SU-DHL-6 (cell line): ENCODE results near the gene EGFL6.

Experiments
- H2AFZ ChIP-seq: fragments of 200-600 bp; sonication (generic); 2 replicates; pipeline ENCODE4 v1.6.1; 2014; ENCODE audit warnings: low read depth, mild to moderate bottlenecking, moderate library complexity, mixed read lengths, antibody characterized with exemption, low read length; ENCODE audit not compliant: severe bottlenecking
- H3F3A ChIP-seq: fragments of 200-600 bp; shearing (Covaris generic); 2 replicates; pipeline ENCODE4 v1.6.0; 2016; ENCODE audit warnings: antibody characterized with exemption, mild to moderate bottlenecking; ENCODE audit not compliant: insufficient read depth
- H3K27ac ChIP-seq: fragments of 200-600 bp; sonication (generic); 2 replicates; pipeline ENCODE4 v1.5.1; 2016; ENCODE audit warnings: low read depth, mild to moderate bottlenecking, low read length, moderate library complexity, mixed read lengths
- H3K27me3 ChIP-seq: fragments of 200-600 bp; sonication (generic), shearing (Covaris generic); 2 replicates; pipeline ENCODE4 v1.6.0; 2014; ENCODE audit warnings: mild to moderate bottlenecking, low read length
- H3K36me3 ChIP-seq: fragments of 200-600 bp; sonication (generic); 2 replicates; pipeline ENCODE4 v1.6.1; 2014; ENCODE audit warnings: mild to moderate bottlenecking, low read length, mixed read lengths
- H3K4me2 ChIP-seq: fragments of 300-600, 200-600 bp; shearing (Covaris generic), sonication (generic); 2 replicates; pipeline ENCODE4 v1.6.0; 2014; ENCODE audit warnings: low read length, low read depth, mild to moderate bottlenecking; ENCODE audit not compliant: poor library complexity, severe bottlenecking
- H3K4me3 ChIP-seq: fragments of 200-600 bp; sonication (generic); 2 replicates; pipeline ENCODE4 v1.5.1; 2014; ENCODE audit warnings: antibody characterized with exemption, low read length, mild to moderate bottlenecking, mixed read lengths; ENCODE audit not compliant: insufficient read depth, poor library complexity, severe bottlenecking
- H3K79me2 ChIP-seq: fragments of 200-600 bp; sonication (generic); 2 replicates; pipeline ENCODE4 v1.6.1; 2014; ENCODE audit warnings: mild to moderate bottlenecking, low read length, moderate library complexity; ENCODE audit not compliant: insufficient read depth
- H3K9ac ChIP-seq: fragments of 200-600 bp; sonication (generic); 2 replicates; pipeline ENCODE4 v1.7.0; 2014; ENCODE audit warnings: mild to moderate bottlenecking, low read length
- H3K9me2 ChIP-seq: fragments of 200-600 bp; sonication (generic); replicated peaks from 2 replicates; pipeline ENCODE4 v1.6.1; 2014; ENCODE audit warnings: low read length; ENCODE audit not compliant: insufficient read depth
- H3K9me3 ChIP-seq: fragments of 200-600 bp; sonication (generic); 2 replicates; pipeline ENCODE4 v1.6.1; 2014; ENCODE audit warnings: low read length, mixed read lengths; ENCODE audit not compliant: insufficient read depth
- H4K20me1 ChIP-seq: fragments of 200-600 bp; sonication (generic); 2 replicates; pipeline ENCODE4 v1.6.1; 2014; ENCODE audit warnings: low read depth, mild to moderate bottlenecking, antibody characterized with exemption, low read length, moderate library complexity, mixed read lengths
- EZH2phosphoT487 ChIP-seq: fragments of 200-600 bp; sonication (generic), shearing (Covaris generic); conservative IDR thresholded peaks from 2 replicates; pipeline ENCODE4 v1.6.1; 2018; ENCODE audit warnings: mild to moderate bottlenecking, antibody characterized with exemption, low read length, moderate library complexity, mixed read lengths
- TF ChIP-seq, protein P1 (sequence below): fragments of 200-600 bp; sonication (generic); IDR thresholded peaks from one replicate; pipeline ENCODE4 v1.5.1; 2017; ENCODE audit warnings: antibody characterized with exemption, mild to moderate bottlenecking, low read length, moderate library complexity; ENCODE audit not compliant: insufficient read depth, poor library complexity, severe bottlenecking

The EGFL6 gene

DNA sequence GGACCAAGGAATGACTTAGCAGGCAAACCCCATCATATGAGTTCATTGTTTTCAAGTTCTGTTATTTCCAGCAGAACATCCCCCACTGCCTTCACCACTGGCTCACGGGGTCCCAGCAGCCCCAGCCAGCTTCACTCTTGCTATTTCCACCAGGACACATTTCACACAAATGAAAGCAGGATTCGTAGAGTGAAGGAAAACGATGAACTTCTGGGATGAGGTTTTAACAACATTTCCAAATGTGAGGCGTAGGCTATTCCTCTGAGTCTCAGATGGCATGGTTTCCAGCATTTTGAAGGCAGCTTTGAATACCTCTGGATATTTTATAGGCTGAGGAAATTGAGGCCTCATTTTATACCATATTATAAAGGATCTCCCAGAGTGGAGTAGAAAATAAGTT lies 32.9 kb upstream of the EGFL6 start:
- no peaks in the 10 kb centered on the region for H3K79me2 ChIP-seq
- H3K27ac ChIP-seq, result no peak overlapping the region
- H3K4me2 ChIP-seq, result no peak overlapping the region
- H3K9ac ChIP-seq, result no peak overlapping the region
- H4K20me1 ChIP-seq, result no peaks in the 10 kb centered on the region
- no peaks in the 10 kb centered on the region for H3K9me2 ChIP-seq
- H3K4me3 ChIP-seq, result no peak overlapping the region
- H2AFZ ChIP-seq, result no peak overlapping the region
- TF ChIP-seq, protein P1, sequence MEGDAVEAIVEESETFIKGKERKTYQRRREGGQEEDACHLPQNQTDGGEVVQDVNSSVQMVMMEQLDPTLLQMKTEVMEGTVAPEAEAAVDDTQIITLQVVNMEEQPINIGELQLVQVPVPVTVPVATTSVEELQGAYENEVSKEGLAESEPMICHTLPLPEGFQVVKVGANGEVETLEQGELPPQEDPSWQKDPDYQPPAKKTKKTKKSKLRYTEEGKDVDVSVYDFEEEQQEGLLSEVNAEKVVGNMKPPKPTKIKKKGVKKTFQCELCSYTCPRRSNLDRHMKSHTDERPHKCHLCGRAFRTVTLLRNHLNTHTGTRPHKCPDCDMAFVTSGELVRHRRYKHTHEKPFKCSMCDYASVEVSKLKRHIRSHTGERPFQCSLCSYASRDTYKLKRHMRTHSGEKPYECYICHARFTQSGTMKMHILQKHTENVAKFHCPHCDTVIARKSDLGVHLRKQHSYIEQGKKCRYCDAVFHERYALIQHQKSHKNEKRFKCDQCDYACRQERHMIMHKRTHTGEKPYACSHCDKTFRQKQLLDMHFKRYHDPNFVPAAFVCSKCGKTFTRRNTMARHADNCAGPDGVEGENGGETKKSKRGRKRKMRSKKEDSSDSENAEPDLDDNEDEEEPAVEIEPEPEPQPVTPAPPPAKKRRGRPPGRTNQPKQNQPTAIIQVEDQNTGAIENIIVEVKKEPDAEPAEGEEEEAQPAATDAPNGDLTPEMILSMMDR, result no peak
- no peak for TF ChIP-seq EZH2phosphoT487
- no peaks in the 10 kb centered on the region for H3F3A ChIP-seq
- H3K27me3 ChIP-seq, result no peaks in the 10 kb centered on the region
- H3K36me3 ChIP-seq, result no peaks in the 10 kb centered on the region
- no peaks in the 10 kb centered on the region for H3K9me3 ChIP-seq

DNA sequence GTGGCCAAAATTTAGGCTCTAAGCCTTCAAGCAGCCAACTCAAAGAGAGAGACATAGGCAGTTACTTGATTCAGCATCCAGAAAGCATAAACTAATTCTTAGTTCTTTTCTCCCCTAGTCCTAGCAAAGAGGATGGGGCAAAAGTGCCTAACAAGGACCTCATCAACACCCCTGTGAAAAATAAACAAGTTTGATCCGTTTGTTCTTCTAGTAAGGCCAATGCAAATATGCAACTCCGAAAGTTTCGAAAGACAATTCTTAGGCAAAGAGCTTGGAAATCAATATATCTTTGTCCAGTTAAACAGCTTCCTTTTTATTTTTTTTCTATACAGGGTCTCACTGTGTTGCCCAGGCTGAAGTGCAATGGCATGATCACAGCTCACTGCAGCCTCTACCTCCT lies 31.0 kb upstream of the EGFL6 start:
- H3K4me2 ChIP-seq, result no peak overlapping the region
- H3K36me3 ChIP-seq, result no peaks in the 10 kb centered on the region
- H3K79me2 ChIP-seq, result no peaks in the 10 kb centered on the region
- H3K9me2 ChIP-seq, result no peaks in the 10 kb centered on the region
- H3K9me3 ChIP-seq, result no peaks in the 10 kb centered on the region
- H3K27ac ChIP-seq, result no peak overlapping the region
- no peak overlapping the region for H3K9ac ChIP-seq
- no peaks in the 10 kb centered on the region for H3F3A ChIP-seq
- H3K4me3 ChIP-seq, result no peak overlapping the region
- H2AFZ ChIP-seq, result no peak overlapping the region
- TF ChIP-seq, protein P1, result no peak
- no peak for TF ChIP-seq EZH2phosphoT487
- H4K20me1 ChIP-seq, result no peaks in the 10 kb centered on the region
- no peaks in the 10 kb centered on the region for H3K27me3 ChIP-seq

DNA sequence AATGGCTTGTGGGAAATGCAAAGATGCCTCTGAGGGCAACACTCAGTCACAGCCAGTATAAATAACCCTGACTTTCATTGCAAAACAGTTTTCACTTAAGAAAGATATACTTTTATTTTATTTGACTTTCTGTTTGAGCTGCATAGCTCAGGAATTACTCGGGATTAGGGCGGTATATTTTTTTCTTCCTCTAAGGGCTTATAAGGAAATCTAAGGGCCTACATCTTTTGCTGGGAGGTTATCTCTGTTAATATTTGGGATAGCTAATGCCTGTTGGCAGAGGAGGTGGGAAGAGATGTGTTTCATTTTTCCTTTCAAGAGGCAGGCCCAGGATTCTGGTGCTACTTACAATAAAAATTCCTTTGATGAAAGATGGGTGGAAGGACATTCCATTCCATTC lies 28.8 kb upstream of the EGFL6 start:
- H3K27me3 ChIP-seq, result no peaks in the 10 kb centered on the region

More for the DNA sequence above, 28.8 kb upstream of the EGFL6 start:
- Histone ChIP-seq H3K79me2 (no peaks in the 10 kb centered on the region), H3K9me3 (no peaks in the 10 kb centered on the region), H2AFZ (no peak overlapping the region), H3K27ac (no peak overlapping the region), H3K4me3 (no peak overlapping the region), H3K9me2 (no peaks in the 10 kb centered on the region), H3K4me2 (no peak overlapping the region), H3K9ac (no peak overlapping the region), H3K36me3 (no peaks in the 10 kb centered on the region), H4K20me1 (no peaks in the 10 kb centered on the region), H3F3A (no peaks in the 10 kb centered on the region)
- no peak for TF ChIP-seq EZH2phosphoT487
- TF ChIP-seq, protein P1, result no peak
